PC-9 (cell line): Measurements from ENCODE around the gene LRRC7. TPM values are rescaled to one million over a fixed set of nuclear protein-coding genes. Genes with fewer than 3 reads are reported as not detected.
A peak's percentile ranks its signal among the peaks of the same experiment; 100 is the strongest.

Source experiments
- BruUV-seq: library from RNA; stranded (reverse); fragments of 400-500 nt; replicated peaks from 2 replicates; lab custom pipeline; 2021; lab: Mats Ljungman, UMichigan
- CTCF ChIA-PET: fragments of 300-600 bp; sonication (Branson Sonifier 250); formaldehyde crosslinking; loops from one replicate; lab custom pipeline; 2022; ENCODE audit warnings: antibody characterized with exemption; lab: Charles Lee
- POLR2A ChIA-PET: fragments of 300-600 bp; sonication (Branson Sonifier 250); formaldehyde crosslinking; loops from one replicate; lab custom pipeline; 2022; ENCODE audit warnings: antibody characterized with exemption; ENCODE audit not compliant: unreplicated experiment; lab: Charles Lee
- DNase-seq, 2 experiments: peaks; one replicate each; pipeline versions ENCODE4 v3.0.0 to v3.0.0-alpha.2; 2015 to 2022; ENCODE audit warnings: mixed read lengths in 1 of 2
- H2AFZ ChIP-seq: fragments of 200-600 bp; sonication (generic); 2 replicates; pipeline ENCODE4 v1.8.1; 2017; ENCODE audit warnings: antibody characterized with exemption
- H3F3A ChIP-seq: fragments of 200-600 bp; sonication (generic); 2 replicates; pipeline ENCODE4 v1.8.1; 2017; ENCODE audit warnings: antibody characterized with exemption, mild to moderate bottlenecking, low read depth; ENCODE audit not compliant: insufficient read depth
- H3K27ac ChIP-seq: fragments of 200-600 bp; sonication (generic); 2 replicates; pipeline ENCODE4 v1.6.1; 2016; ENCODE audit warnings: mixed run types
- H3K27me3 ChIP-seq: fragments of 200-600 bp; sonication (generic); 2 replicates; pipeline ENCODE4 v1.6.1; 2016; ENCODE audit warnings: low read depth, mixed run types; ENCODE audit not compliant: insufficient read depth
- H3K36me3 ChIP-seq: fragments of 200-600 bp; sonication (generic); 2 replicates; pipeline ENCODE4 v1.6.1; 2016; ENCODE audit warnings: low read depth, mixed run types
- H3K4me1 ChIP-seq: fragments of 200-600 bp; sonication (generic); replicated peaks from 2 replicates; pipeline ENCODE4 v1.6.1; 2016; ENCODE audit warnings: mixed run types; ENCODE audit not compliant: insufficient read depth
- H3K4me2 ChIP-seq: fragments of 200-600 bp; sonication (generic); 2 replicates; pipeline ENCODE4 v1.6.1; 2017; ENCODE audit warnings: mixed run types
- H3K4me3 ChIP-seq: fragments of 200-600 bp; sonication (generic); 2 replicates; pipeline ENCODE4 v1.6.1; 2016; ENCODE audit warnings: mixed run types
- H3K79me2 ChIP-seq: fragments of 200-600 bp; sonication (generic); 2 replicates; pipeline ENCODE4 v1.6.1; 2017; ENCODE audit warnings: low read depth, mixed run types
- H3K9me2 ChIP-seq: fragments of 200-600 bp; sonication (generic); 2 replicates; pipeline ENCODE4 v1.8.1; 2017; ENCODE audit warnings: mild to moderate bottlenecking; ENCODE audit not compliant: insufficient read depth
- H3K9me3 ChIP-seq: fragments of 200-600 bp; sonication (generic); 2 replicates; pipeline ENCODE4 v1.8.1; 2016; ENCODE audit warnings: low read depth; ENCODE audit not compliant: insufficient read depth
- H4K20me1 ChIP-seq: fragments of 200-600 bp; sonication (generic); 2 replicates; pipeline ENCODE4 v1.8.1; 2017; ENCODE audit not compliant: insufficient read depth
- CTCF ChIP-seq: fragments of 200-600 bp; sonication (generic); conservative IDR thresholded peaks from 2 replicates; pipeline ENCODE4 v1.6.1; 2017; ENCODE audit warnings: mixed run types, antibody characterized with exemption, mild to moderate bottlenecking, moderate library complexity
- EZH2 ChIP-seq: fragments of 200-600 bp; sonication (generic); IDR thresholded peaks from 2 replicates; pipeline ENCODE4 v1.8.0; 2017; ENCODE audit warnings: antibody characterized with exemption, low read depth
- intact Hi-C: fragments of 100-400 bp; cut with micrococcal nuclease; formaldehyde crosslinking; loops from one replicate; pipeline ENCODE4 v1.10.0; 2022; ENCODE audit not compliant: unreplicated experiment
- total RNA-seq: library from RNA; stranded (reverse); gene quantifications from 2 replicates; pipeline ENCODE4 v1.2.3, GENCODE V29; 2021

The LRRC7 gene
- total RNA-seq, 1 experiment from 2014 or later, result not detected

GRCh38 chr1:70077066-70077465, 509.3 kb downstream of the LRRC7 start:
- no peak for DNase-seq
- no peak overlapping the region for H2AFZ ChIP-seq
- no peak overlapping the region for H3K4me2 ChIP-seq
- CTCF ChIA-PET, result no interaction called here
- no peak for TF ChIP-seq CTCF
- no peak for TF ChIP-seq EZH2
- no peaks in the 10 kb centered on the region for H3K9me2 ChIP-seq
- POLR2A ChIA-PET, result no interaction called here
- no peaks in the 10 kb centered on the region for H3K36me3 ChIP-seq
- H3K27me3 ChIP-seq, result no peaks in the 10 kb centered on the region
- H3F3A ChIP-seq, result no peaks in the 10 kb centered on the region
- intact Hi-C loops, result no loop called here
- no peak overlapping the region for H3K4me3 ChIP-seq
- no peaks in the 10 kb centered on the region for H3K4me1 ChIP-seq
- no peaks in the 10 kb centered on the region for H4K20me1 ChIP-seq
- H3K9me3 ChIP-seq, result no peaks in the 10 kb centered on the region
- no peaks in the 10 kb centered on the region for H3K79me2 ChIP-seq
- H3K27ac ChIP-seq, result no peak overlapping the region
- no TSS peak for BruUV-seq

- intact Hi-C loops, result no loop called here
Measured at GRCh38 chr1:70079546-70079945, 511.8 kb downstream of the LRRC7 start.

GRCh38 chr1:70083519-70083918, 515.8 kb downstream of the LRRC7 start:
- no peak overlapping the region for H3K4me2 ChIP-seq
- POLR2A ChIA-PET, result interaction anchor here (0.7 kb wide), 1 partner anchor 82 kb away, joined by 8 read pairs; no protein-coding TSS in a partner anchor
- no peak for DNase-seq
- H3K27ac ChIP-seq, result no peak overlapping the region
- H3K79me2 ChIP-seq, result no peaks in the 10 kb centered on the region
- peak overlapping the region; percentile 6; the same call in 1 of the 2 replicates for H2AFZ ChIP-seq
- 0 out of 2 replicates have a peak, but pooled peaks cover 2% of the 10 kb centered on the region for H3F3A ChIP-seq
- intact Hi-C loops, result no loop called here
- H3K4me1 ChIP-seq, result no peaks in the 10 kb centered on the region
- H3K9me2 ChIP-seq, result no peaks in the 10 kb centered on the region
- no peak for TF ChIP-seq EZH2
- TF ChIP-seq CTCF, result no peak
- no peaks in the 10 kb centered on the region for H4K20me1 ChIP-seq
- CTCF ChIA-PET, result no interaction called here
- H3K27me3 ChIP-seq, result no peaks in the 10 kb centered on the region
- H3K36me3 ChIP-seq, result no peaks in the 10 kb centered on the region
- no peak overlapping the region for H3K4me3 ChIP-seq
- H3K9me3 ChIP-seq, result no peaks in the 10 kb centered on the region
- BruUV-seq, result no TSS peak

More at GRCh38 chr1:70079546-70079945, 511.8 kb downstream of the LRRC7 start:
- ChIA-PET POLR2A (no interaction called here), CTCF (no interaction called here)
- H3K36me3 ChIP-seq, result no peaks in the 10 kb centered on the region
- no peaks in the 10 kb centered on the region for H3K9me2 ChIP-seq
- no peak overlapping the region for H2AFZ ChIP-seq
- no peak overlapping the region for H3K27ac ChIP-seq
- no TSS peak for BruUV-seq
- H3F3A ChIP-seq, result no peaks in the 10 kb centered on the region
- no peak for DNase-seq
- H3K79me2 ChIP-seq, result no peaks in the 10 kb centered on the region
- no peaks in the 10 kb centered on the region for H3K4me1 ChIP-seq
- H3K9me3 ChIP-seq, result no peaks in the 10 kb centered on the region
- no peak overlapping the region for H3K4me3 ChIP-seq
- no peak overlapping the region for H3K4me2 ChIP-seq
- TF ChIP-seq EZH2 (no peak), CTCF (no peak)
- H3K27me3 ChIP-seq, result no peaks in the 10 kb centered on the region
- no peaks in the 10 kb centered on the region for H4K20me1 ChIP-seq
